ENCODE results near the gene GPR84. TPM values are rescaled to one million over a fixed set of nuclear protein-coding genes. Genes with fewer than 3 reads are reported as not detected.

GPR84 gene
- total and polyA plus RNA-seq, 12 donors, result 0.18 to 6.8 (median 1.2) TPM; not detected in 1

DNA sequence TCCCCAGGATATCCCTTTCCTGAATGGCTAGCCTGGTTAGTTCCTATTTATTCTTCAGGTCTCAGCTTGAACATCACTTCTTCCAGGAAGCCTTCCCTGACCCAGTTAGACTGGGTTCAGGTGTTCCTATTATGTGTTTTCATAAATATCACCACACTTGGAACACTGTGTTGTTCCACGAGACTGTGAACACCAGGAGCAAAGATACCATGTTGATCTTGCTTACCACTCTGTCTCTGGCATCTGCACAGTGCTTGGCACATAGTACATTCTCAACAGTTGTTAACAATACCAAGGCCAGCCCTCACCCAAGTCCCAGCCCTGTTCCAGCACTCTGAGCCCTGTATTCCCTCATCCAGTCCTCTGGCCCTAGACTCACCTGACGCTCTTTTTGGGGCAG is 33.9 kb upstream of the GPR84 start:
- Histone ChIP-seq H3K36me3 (replicated peaks in 1 of 2) (peaks cover 0 to 87% of the 10 kb centered on the region in 2 donors), H3K4me1 (replicated peaks in 1 of 2) (no peaks in the 10 kb centered on the region), H3K27me3 (no peaks in the 10 kb centered on the region), H3K27ac (no peak overlapping the region), H3K9me3 (replicated peaks in 1 of 3) (no peaks in the 10 kb centered on the region), H3K4me3 (no peak overlapping the region)
- TF ChIP-seq POLR2A (IDR thresholded peaks at IDR 0.05), result no peak
- TF ChIP-seq, protein P1, sequence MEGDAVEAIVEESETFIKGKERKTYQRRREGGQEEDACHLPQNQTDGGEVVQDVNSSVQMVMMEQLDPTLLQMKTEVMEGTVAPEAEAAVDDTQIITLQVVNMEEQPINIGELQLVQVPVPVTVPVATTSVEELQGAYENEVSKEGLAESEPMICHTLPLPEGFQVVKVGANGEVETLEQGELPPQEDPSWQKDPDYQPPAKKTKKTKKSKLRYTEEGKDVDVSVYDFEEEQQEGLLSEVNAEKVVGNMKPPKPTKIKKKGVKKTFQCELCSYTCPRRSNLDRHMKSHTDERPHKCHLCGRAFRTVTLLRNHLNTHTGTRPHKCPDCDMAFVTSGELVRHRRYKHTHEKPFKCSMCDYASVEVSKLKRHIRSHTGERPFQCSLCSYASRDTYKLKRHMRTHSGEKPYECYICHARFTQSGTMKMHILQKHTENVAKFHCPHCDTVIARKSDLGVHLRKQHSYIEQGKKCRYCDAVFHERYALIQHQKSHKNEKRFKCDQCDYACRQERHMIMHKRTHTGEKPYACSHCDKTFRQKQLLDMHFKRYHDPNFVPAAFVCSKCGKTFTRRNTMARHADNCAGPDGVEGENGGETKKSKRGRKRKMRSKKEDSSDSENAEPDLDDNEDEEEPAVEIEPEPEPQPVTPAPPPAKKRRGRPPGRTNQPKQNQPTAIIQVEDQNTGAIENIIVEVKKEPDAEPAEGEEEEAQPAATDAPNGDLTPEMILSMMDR (IDR thresholded peaks at IDR 0.05), result no peak
- intact Hi-C loops (cut with DNase I), result loop anchor here in 1 of 2 donors (2.0 kb wide), 1 partner anchor 41 kb away; no protein-coding TSS in a partner anchor
- WGBS, 4 donors, result 89 to 95% (median 94%) methylated on average over 2 of the region's 2 CpGs
- no peak for DNase-seq

DNA sequence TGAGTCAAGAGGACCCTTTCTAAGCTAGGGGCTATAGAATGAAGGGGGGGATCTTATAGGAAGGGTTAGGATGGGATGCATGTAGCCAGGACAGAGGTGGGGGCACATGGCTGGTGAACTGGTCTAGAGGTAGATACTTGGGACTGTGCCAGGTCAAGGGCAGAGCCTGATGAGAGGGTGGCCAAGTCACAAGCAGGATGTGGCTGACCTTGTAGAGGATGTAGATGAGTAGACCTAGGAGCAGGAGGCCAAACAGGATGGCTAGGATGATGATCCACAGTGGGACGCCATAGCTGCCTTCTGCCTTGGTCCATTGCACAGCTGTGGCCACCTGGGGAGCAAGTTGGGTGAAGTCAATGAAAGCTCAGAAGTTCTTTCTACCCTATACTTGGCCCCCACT is 32.9 kb upstream of the GPR84 start:
- WGBS, 4 donors, result 85 to 100% (median 88%) methylated on average over 1 of the region's 1 CpG
- no peaks in the 10 kb centered on the region for H3K27me3 ChIP-seq
- H3K4me1 ChIP-seq (replicated peaks in 1 of 2), result no peaks in the 10 kb centered on the region
- intact Hi-C loops (cut with DNase I), result no loop called here
- TF ChIP-seq, protein P1 (IDR thresholded peaks at IDR 0.05), result no peak
- no peak for TF ChIP-seq POLR2A (IDR thresholded peaks at IDR 0.05)
- H3K36me3 ChIP-seq (replicated peaks in 1 of 2), result peaks cover 0 to 77% of the 10 kb centered on the region in 2 donors
- no peak for DNase-seq
- H3K4me3 ChIP-seq, result no peak overlapping the region
- no peaks in the 10 kb centered on the region for H3K9me3 ChIP-seq (replicated peaks in 1 of 3)
- H3K27ac ChIP-seq, result no peak overlapping the region

DNA sequence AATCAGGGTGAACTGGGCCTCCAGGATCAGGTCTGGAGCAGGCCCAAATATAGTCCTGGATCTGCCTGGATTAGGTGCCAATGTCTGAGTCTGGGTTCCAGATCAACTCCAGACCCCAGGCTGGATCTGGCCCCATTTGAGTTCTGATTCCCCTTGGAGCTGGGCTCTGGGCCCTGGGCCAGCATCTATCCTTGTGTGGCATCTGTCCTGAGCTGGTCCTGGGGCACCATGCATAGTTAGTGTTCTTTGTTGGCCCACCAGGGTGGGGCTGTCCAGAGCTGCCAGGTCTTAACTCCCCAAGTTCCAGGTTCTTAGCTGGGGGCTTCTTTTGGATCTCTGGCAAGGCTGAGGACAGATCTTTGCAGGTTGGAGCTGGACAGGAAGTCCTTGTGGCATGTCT is 31.3 kb upstream of the GPR84 start:
- Histone ChIP-seq H3K4me1 (replicated peaks in 1 of 2) (no peaks in the 10 kb centered on the region), H3K27ac (no peak overlapping the region), H3K36me3 (replicated peaks in 1 of 2) (peaks cover 0 to 61% of the 10 kb centered on the region in 2 donors), H3K9me3 (replicated peaks in 1 of 3) (no peaks in the 10 kb centered on the region), H3K4me3 (no peak overlapping the region), H3K27me3 (no peaks in the 10 kb centered on the region)
- no peak for DNase-seq
- TF ChIP-seq POLR2A (IDR thresholded peaks at IDR 0.05), result no peak
- TF ChIP-seq, protein P1 (IDR thresholded peaks at IDR 0.05), result no peak
- intact Hi-C loops (cut with DNase I), result no loop called here

DNA sequence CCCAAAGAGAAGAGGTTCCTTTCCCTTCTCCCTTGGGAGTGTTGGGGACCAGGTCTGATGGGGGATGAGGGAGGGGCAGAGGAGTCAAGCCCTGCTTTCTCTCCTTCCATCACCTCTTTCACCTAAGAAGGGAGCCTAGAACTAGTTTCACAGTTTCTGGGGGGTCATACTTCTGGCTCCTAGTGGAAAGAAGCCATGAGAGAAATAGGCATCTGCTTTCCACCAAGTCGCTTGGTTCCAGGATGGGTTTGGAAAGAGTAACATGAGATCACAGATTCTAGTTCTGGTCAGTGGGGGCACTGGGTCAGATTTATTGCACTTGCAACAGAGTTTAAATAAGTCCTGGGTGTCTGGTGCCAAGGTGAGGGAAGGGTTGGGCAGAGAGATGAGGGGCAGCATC is 30.7 kb upstream of the GPR84 start:
- DNase-seq, result no peak
- WGBS, 4 donors, result 81 to 100% (median 100%) methylated on average over 1 of the region's 1 CpG
- Histone ChIP-seq H3K4me3 (no peak overlapping the region), H3K4me1 (replicated peaks in 1 of 2) (no peaks in the 10 kb centered on the region), H3K36me3 (replicated peaks in 1 of 2) (peaks cover 0 to 55% of the 10 kb centered on the region in 2 donors), H3K27ac (no peak overlapping the region), H3K27me3 (no peaks in the 10 kb centered on the region), H3K9me3 (replicated peaks in 1 of 3) (no peaks in the 10 kb centered on the region)
- intact Hi-C loops (cut with DNase I), result no loop called here
- TF ChIP-seq, protein P1 (IDR thresholded peaks at IDR 0.05), result no peak
- TF ChIP-seq POLR2A (IDR thresholded peaks at IDR 0.05), result no peak

Data from adrenal gland (tissue), 12 donors.